HL-60 (cell line): ENCODE results near the gene MAP3K19.
"Not testable (repeated sequence)": the region's sequence is repeated elsewhere in the genome, so short reads cannot be mapped to it uniquely, and the experiment has no call there.

ENCODE experiments used
- DNase-seq, 2 experiments: peaks; one replicate each; pipeline ENCODE4 v3.0.0-alpha.2; 2010 to 2020; ENCODE audit warnings: low read depth in 1 of 2, low spot score in 1 of 2
- H3K27ac ChIP-seq: fragments of 250-450 bp; sonication (Bioruptor Pico); replicated peaks from 2 replicates; pipeline ENCODE4 v1.5.1; 2020; ENCODE audit warnings: mild to moderate bottlenecking, moderate library complexity
- H3K27me3 ChIP-seq: fragments of 250-450 bp; sonication (Bioruptor Pico); 2 replicates; pipeline ENCODE4 v1.5.1; 2021; ENCODE audit warnings: mild to moderate bottlenecking, moderate library complexity; ENCODE audit not compliant: insufficient read depth, poor library complexity, severe bottlenecking
- H3K4me3 ChIP-seq: replicated peaks from 2 replicates; pipeline ENCODE4 v1.5.1; 2011; ENCODE audit warnings: mild to moderate bottlenecking, control low read depth, low read length; ENCODE audit not compliant: insufficient read depth
- CTCF ChIP-seq: IDR thresholded peaks from one replicate; pipeline ENCODE4 v1.5.1; 2011; ENCODE audit warnings: low read length, control low read depth, inconsistent platforms; ENCODE audit not compliant: insufficient read depth
- GABPA ChIP-seq: IDR thresholded peaks from 2 replicates; pipeline ENCODE4 v1.6.1; 2012; ENCODE audit warnings: low read depth
- POLR2AphosphoS5 ChIP-seq: IDR thresholded peaks from 2 replicates; pipeline ENCODE4 v1.6.1; 2012; ENCODE audit warnings: low read depth
- REST ChIP-seq: IDR thresholded peaks from 2 replicates; pipeline ENCODE4 v1.6.1; 2012; ENCODE audit warnings: low read depth; ENCODE audit not compliant: insufficient replicate concordance
- SPI1 ChIP-seq: IDR thresholded peaks from 2 replicates; pipeline ENCODE4 v1.6.1; 2012; ENCODE audit warnings: low read depth, mild to moderate bottlenecking, borderline replicate concordance

The MAP3K19 gene

GRCh38 chr2:134973241-134974138, 73.8 kb downstream of the MAP3K19 start:
- TF ChIP-seq REST = no peak
- TF ChIP-seq SPI1 = no peak
- TF ChIP-seq GABPA = no peak
- no peak for TF ChIP-seq POLR2AphosphoS5
- TF ChIP-seq CTCF = no peak
- no peaks in the 10 kb centered on the region for H3K27me3 ChIP-seq

GRCh38 chr2:134967166-134967565, 80.1 kb downstream of the MAP3K19 start:
- H3K27ac ChIP-seq, H3K4me3 ChIP-seq: not testable (repeated sequence)

More at GRCh38 chr2:134973241-134974138, 73.8 kb downstream of the MAP3K19 start:
- Histone ChIP-seq H3K4me3 (no peak overlapping the region), H3K27ac (no peak overlapping the region)
- no peak for DNase-seq

GRCh38 chr2:134957477-134957876, 89.8 kb downstream of the MAP3K19 start:
- no peak overlapping the region for H3K4me3 ChIP-seq
- H3K27me3 ChIP-seq = no peaks in the 10 kb centered on the region
- H3K27ac ChIP-seq = no peak overlapping the region
- no peak for TF ChIP-seq POLR2AphosphoS5
- TF ChIP-seq CTCF = no peak
- no peak for TF ChIP-seq GABPA
- TF ChIP-seq REST = no peak
- no peak for TF ChIP-seq SPI1
- no peak for DNase-seq

More at GRCh38 chr2:134967166-134967565, 80.1 kb downstream of the MAP3K19 start:
- H3K27me3 ChIP-seq, DNase-seq: not testable (repeated sequence)

- Histone ChIP-seq H3K4me3 (no peak overlapping the region), H3K27ac (no peak overlapping the region), H3K27me3 (no peaks in the 10 kb centered on the region)
- no peak for DNase-seq
- TF ChIP-seq SPI1 = no peak
- no peak for TF ChIP-seq GABPA
- TF ChIP-seq REST = no peak
- TF ChIP-seq CTCF = no peak
- no peak for TF ChIP-seq POLR2AphosphoS5
Observed at GRCh38 chr2:134955744-134956143, 91.5 kb downstream of the MAP3K19 start.
